Hepatocyte (in vitro differentiated cells): ENCODE data around the gene ASB3. TPM values are rescaled to one million over a fixed set of nuclear protein-coding genes. Genes with fewer than 3 reads are reported as not detected.

Experiments used
- DNase-seq: peaks from one replicate; pipeline ENCODE4 v3.0.0-alpha.2; 2016; ENCODE audit warnings: low spot score
- H2AFZ ChIP-seq: fragments of 200-600 bp; sonication (generic); 2 replicates; pipeline ENCODE4 v1.6.0; 2016; ENCODE audit warnings: antibody characterized with exemption, mild to moderate bottlenecking
- H3K27ac ChIP-seq: fragments of 200-600 bp; sonication (generic); 2 replicates; pipeline ENCODE4 v1.5.1; 2016; ENCODE audit warnings: mild to moderate bottlenecking
- H3K27me3 ChIP-seq: fragments of 200-600 bp; sonication (generic); 2 replicates; pipeline ENCODE4 v1.6.1; 2016
- H3K36me3 ChIP-seq: fragments of 200-600 bp; sonication (generic); replicated peaks from 2 replicates; pipeline ENCODE4 v1.5.1; 2016; ENCODE audit warnings: low read depth; ENCODE audit not compliant: insufficient read depth
- H3K4me1 ChIP-seq: fragments of 200-600 bp; sonication (generic); 2 replicates; pipeline ENCODE4 v1.5.1; 2016; ENCODE audit warnings: mild to moderate bottlenecking, moderate library complexity; ENCODE audit not compliant: insufficient read depth
- H3K4me2 ChIP-seq: fragments of 200-600 bp; sonication (generic); 2 replicates; pipeline ENCODE4 v1.6.0; 2016
- H3K4me3 ChIP-seq: fragments of 200-600 bp; sonication (generic); 2 replicates; pipeline ENCODE4 v1.5.1; 2016; ENCODE audit warnings: mild to moderate bottlenecking
- H3K79me2 ChIP-seq: fragments of 200-600 bp; sonication (generic); 2 replicates; pipeline ENCODE4 v1.6.0; 2017; ENCODE audit warnings: mild to moderate bottlenecking
- H3K9me2 ChIP-seq: fragments of 200-600 bp; sonication (generic); replicated peaks from 2 replicates; pipeline ENCODE4 v1.6.0; 2017; ENCODE audit warnings: mild to moderate bottlenecking; ENCODE audit not compliant: insufficient read depth
- H3K9me3 ChIP-seq: fragments of 200-600 bp; sonication (generic); 2 replicates; pipeline ENCODE4 v1.5.1; 2016; ENCODE audit warnings: low read depth, mild to moderate bottlenecking
- H4K20me1 ChIP-seq: fragments of 200-600 bp; sonication (generic); 2 replicates; pipeline ENCODE4 v1.6.0; 2016; ENCODE audit warnings: mild to moderate bottlenecking; ENCODE audit not compliant: insufficient read depth, poor library complexity, severe bottlenecking
- EZH2 ChIP-seq: fragments of 200-600 bp; sonication (generic); IDR thresholded peaks from 2 replicates; pipeline ENCODE4 v1.6.1; 2016; ENCODE audit warnings: antibody characterized with exemption, mild to moderate bottlenecking, borderline replicate concordance
- EZH2phosphoT487 ChIP-seq: fragments of 200-600 bp; sonication (generic); IDR thresholded peaks from one replicate; pipeline ENCODE4 v1.6.1; 2018; ENCODE audit warnings: antibody characterized with exemption, mild to moderate bottlenecking, low read depth, moderate library complexity; ENCODE audit not compliant: unreplicated experiment, severe bottlenecking
- WGBS: methylation state at CpG from one replicate; pipeline ENCODE4 v1.1.6; 2016; ENCODE audit warnings: low lambda C conversion rate; ENCODE audit errors: missing lambda C conversion rate; 5-methylcytosine and 5-hydroxymethylcytosine counted together
- polyA plus RNA-seq: library from polyadenylated mRNA; unstranded; fragments of >200 nt; fragmentation: Nextera tagmentation; extraction: Ambion mirVana; gene quantifications from 2 replicates; pipeline ENCODE4 v1.2.1, GENCODE V29; 2016
- total RNA-seq: library from RNA; depleted of rRNA; stranded (reverse); fragments of >200 nt; gene quantifications from 2 replicates; pipeline ENCODE4 v1.2.3, GENCODE V29; 2014
- TF ChIP-seq, protein P1 (sequence below): fragments of 200-600 bp; sonication (generic); IDR thresholded peaks from 2 replicates; pipeline ENCODE4 v1.5.1; 2016; ENCODE audit warnings: antibody characterized with exemption, mild to moderate bottlenecking; ENCODE audit not compliant: poor library complexity

Gene ASB3
- total and polyA plus RNA-seq, 2 experiments from 2014 or later = 12.2 to 14.8 TPM

DNA sequence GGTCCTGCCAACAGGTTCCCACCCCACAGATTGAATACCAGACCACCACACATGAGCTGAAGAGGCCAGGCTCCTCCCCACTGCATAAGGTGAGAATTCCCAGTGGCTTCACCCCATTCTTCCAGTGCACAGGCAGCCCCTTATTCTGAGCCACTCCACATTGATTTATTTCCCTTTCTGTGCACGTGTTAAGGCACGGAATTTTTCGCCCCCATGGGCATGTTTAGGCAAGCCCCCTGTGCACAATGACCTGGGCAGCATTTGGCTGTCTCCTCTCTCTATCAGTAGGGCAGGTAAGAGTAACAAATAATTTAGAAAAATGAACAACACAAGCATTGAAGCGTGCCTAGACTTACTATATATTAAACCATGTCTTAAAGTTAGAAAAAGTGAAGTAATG lies 34.4 kb downstream of the ASB3 start:
- WGBS = 84% methylated on average over 4 of the region's 4 CpGs
- H3K4me1 ChIP-seq = no peaks in the 10 kb centered on the region
- no peaks in the 10 kb centered on the region for H3K79me2 ChIP-seq
- H3K4me2 ChIP-seq = no peak overlapping the region
- H3K9me3 ChIP-seq = no peaks in the 10 kb centered on the region
- no peaks in the 10 kb centered on the region for H3K9me2 ChIP-seq
- no peaks in the 10 kb centered on the region for H4K20me1 ChIP-seq
- H3K27ac ChIP-seq = no peak overlapping the region
- no peak overlapping the region for H3K4me3 ChIP-seq
- TF ChIP-seq, protein P1, sequence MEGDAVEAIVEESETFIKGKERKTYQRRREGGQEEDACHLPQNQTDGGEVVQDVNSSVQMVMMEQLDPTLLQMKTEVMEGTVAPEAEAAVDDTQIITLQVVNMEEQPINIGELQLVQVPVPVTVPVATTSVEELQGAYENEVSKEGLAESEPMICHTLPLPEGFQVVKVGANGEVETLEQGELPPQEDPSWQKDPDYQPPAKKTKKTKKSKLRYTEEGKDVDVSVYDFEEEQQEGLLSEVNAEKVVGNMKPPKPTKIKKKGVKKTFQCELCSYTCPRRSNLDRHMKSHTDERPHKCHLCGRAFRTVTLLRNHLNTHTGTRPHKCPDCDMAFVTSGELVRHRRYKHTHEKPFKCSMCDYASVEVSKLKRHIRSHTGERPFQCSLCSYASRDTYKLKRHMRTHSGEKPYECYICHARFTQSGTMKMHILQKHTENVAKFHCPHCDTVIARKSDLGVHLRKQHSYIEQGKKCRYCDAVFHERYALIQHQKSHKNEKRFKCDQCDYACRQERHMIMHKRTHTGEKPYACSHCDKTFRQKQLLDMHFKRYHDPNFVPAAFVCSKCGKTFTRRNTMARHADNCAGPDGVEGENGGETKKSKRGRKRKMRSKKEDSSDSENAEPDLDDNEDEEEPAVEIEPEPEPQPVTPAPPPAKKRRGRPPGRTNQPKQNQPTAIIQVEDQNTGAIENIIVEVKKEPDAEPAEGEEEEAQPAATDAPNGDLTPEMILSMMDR = no peak
- no peak for TF ChIP-seq EZH2phosphoT487
- TF ChIP-seq EZH2 = no peak
- no peak overlapping the region for H2AFZ ChIP-seq
- DNase-seq = no peak
- H3K36me3 ChIP-seq = no peaks in the 10 kb centered on the region
- no peaks in the 10 kb centered on the region for H3K27me3 ChIP-seq

DNA sequence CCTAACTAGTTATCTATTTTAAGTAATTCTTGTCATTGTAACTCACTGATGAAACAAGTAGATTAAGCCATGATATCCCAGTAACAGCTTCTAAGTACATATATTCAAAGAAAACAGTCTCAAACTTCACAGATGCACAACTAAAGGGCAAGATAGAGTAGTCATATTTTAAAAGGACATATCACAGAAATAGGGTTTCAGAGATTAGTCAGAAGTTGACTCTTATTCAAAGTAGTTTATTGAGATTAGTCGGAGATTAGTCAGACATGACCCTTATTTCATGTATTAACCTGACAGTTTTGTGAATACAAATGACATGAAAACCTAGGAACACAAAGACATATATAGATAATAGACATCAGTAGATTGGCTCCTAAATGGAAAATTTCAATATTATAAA lies 35.0 kb downstream of the ASB3 start:
- Histone ChIP-seq H3K9me2 (no peaks in the 10 kb centered on the region), H3K4me1 (no peaks in the 10 kb centered on the region), H3K4me2 (no peak overlapping the region), H3K27me3 (no peaks in the 10 kb centered on the region), H3K79me2 (no peaks in the 10 kb centered on the region), H3K9me3 (no peaks in the 10 kb centered on the region), H4K20me1 (no peaks in the 10 kb centered on the region), H3K36me3 (no peaks in the 10 kb centered on the region), H3K4me3 (no peak overlapping the region), H2AFZ (no peak overlapping the region), H3K27ac (no peak overlapping the region)
- TF ChIP-seq EZH2 = no peak
- TF ChIP-seq EZH2phosphoT487 = no peak
- TF ChIP-seq, protein P1 = no peak
- DNase-seq = no peak
- WGBS = 94% methylated on average over 1 of the region's 1 CpG

DNA sequence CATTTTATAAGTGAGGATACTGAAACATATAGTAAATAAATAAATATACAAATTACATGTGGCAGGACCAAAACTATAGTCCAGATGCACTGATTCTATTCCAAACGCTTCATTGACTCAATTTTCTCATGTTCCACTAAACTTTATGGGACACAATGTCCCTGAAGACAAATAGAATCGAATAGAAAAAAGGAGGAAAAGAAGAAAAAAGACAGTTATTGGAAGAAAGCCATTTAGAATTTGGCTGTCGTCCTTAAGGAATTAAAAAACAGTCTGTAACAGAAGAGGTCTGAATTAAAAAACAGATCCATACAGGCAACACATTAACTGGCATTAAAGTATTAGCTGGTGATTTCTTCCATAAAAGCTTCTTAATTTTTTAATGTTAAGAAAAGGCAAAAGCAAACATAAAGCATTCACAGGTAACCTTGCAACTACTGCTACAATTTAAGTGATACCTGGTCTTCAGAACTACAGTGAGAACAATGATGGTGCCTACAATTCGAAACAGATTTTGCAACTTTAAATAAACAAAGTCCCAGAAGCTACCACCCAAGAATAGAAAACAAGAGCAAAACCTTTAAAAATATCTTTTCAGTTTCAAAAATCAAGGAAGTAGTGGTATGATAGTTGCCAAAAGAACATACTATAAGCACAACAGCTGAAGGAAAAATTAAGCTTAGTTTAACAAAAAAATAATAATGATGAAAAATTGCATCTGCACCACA lies 36.5 kb downstream of the ASB3 start:
- TF ChIP-seq EZH2phosphoT487 = no peak
- TF ChIP-seq, protein P1 = no peak
- no peak for TF ChIP-seq EZH2
- H2AFZ ChIP-seq = no peak overlapping the region
- H4K20me1 ChIP-seq = no peaks in the 10 kb centered on the region
- H3K9me3 ChIP-seq = no peaks in the 10 kb centered on the region
- H3K9me2 ChIP-seq = no peaks in the 10 kb centered on the region
- no peak overlapping the region for H3K27ac ChIP-seq
- no peaks in the 10 kb centered on the region for H3K79me2 ChIP-seq
- DNase-seq = no peak
- H3K4me3 ChIP-seq = no peak overlapping the region
- WGBS = 88% methylated on average over 4 of the region's 4 CpGs
- no peak overlapping the region for H3K4me2 ChIP-seq
- no peaks in the 10 kb centered on the region for H3K4me1 ChIP-seq
- no peaks in the 10 kb centered on the region for H3K27me3 ChIP-seq
- no peaks in the 10 kb centered on the region for H3K36me3 ChIP-seq
